ENCODE results near the gene KMO.

DNA sequence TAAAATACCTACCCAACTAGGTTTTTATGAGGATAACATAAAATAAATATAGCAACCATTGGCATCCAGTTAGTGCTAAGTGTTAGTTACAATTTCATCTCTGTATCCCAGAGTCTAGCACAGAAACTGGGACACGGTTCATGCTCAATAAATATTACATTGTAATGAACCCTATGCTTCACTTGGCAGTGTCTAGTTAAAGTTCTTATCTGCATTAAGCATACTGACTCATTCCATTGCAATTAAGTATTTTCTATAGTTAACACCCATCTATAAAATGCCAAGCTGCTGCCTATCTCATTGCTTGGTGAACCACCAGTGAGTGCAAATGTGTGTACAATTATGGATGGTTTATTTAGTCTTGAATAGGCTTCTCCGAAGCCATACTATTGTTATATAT is 92.8 kb downstream of the KMO start:
- TF ChIP-seq, protein P1, sequence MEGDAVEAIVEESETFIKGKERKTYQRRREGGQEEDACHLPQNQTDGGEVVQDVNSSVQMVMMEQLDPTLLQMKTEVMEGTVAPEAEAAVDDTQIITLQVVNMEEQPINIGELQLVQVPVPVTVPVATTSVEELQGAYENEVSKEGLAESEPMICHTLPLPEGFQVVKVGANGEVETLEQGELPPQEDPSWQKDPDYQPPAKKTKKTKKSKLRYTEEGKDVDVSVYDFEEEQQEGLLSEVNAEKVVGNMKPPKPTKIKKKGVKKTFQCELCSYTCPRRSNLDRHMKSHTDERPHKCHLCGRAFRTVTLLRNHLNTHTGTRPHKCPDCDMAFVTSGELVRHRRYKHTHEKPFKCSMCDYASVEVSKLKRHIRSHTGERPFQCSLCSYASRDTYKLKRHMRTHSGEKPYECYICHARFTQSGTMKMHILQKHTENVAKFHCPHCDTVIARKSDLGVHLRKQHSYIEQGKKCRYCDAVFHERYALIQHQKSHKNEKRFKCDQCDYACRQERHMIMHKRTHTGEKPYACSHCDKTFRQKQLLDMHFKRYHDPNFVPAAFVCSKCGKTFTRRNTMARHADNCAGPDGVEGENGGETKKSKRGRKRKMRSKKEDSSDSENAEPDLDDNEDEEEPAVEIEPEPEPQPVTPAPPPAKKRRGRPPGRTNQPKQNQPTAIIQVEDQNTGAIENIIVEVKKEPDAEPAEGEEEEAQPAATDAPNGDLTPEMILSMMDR (IDR thresholded peaks at IDR 0.05; ENCODE audit: low read depth, low read length, poor library complexity, severe bottlenecking) = no peak
- no peak for TF ChIP-seq EZH2phosphoT487 (IDR thresholded peaks at IDR 0.05; ENCODE audit: borderline replicate concordance, low read length)
